Mucosa of descending colon (tissue), 3 donors: Measurements from ENCODE around the gene MS4A4E. TPM values are rescaled to one million over a fixed set of nuclear protein-coding genes. Genes with fewer than 3 reads are reported as not detected.
"Not testable (repeated sequence)": the region's sequence is repeated elsewhere in the genome, so short reads cannot be mapped to it uniquely, and the experiment has no call there.

Experiments
- ATAC-seq: fragments of 200-7000 bp; cut with Tn5 transposase; one replicate; pipeline ENCODE4 v1.9.1; 2020; ENCODE audit warnings: mild to moderate bottlenecking, moderate library complexity
- DNase-seq, 3 donors: peaks; one replicate each; pipeline ENCODE4 v3.0.0-alpha.2; 2020
- H3K36me3 ChIP-seq: fragments of 200-600 bp; one replicate; pipeline ENCODE4 v1.8.0; 2021; ENCODE audit warnings: low read depth, mild to moderate bottlenecking
- H3K4me1 ChIP-seq: fragments of 200-600 bp; one replicate; pipeline ENCODE4 v1.8.0; 2021; ENCODE audit warnings: low read depth, mild to moderate bottlenecking
- H3K4me3 ChIP-seq: fragments of 200-600 bp; one replicate; pipeline ENCODE4 v1.8.0; 2021; ENCODE audit warnings: mild to moderate bottlenecking
- H3K9me3 ChIP-seq: fragments of 200-600 bp; one replicate; pipeline ENCODE4 v1.8.0; 2021; ENCODE audit warnings: mild to moderate bottlenecking
- CTCF ChIP-seq: fragments of 200-600 bp; IDR thresholded peaks from one replicate; pipeline ENCODE4 v1.8.0; 2022; ENCODE audit warnings: antibody characterized with exemption, mild to moderate bottlenecking
- intact Hi-C, 2 donors: fragments of 100-400 bp; cut with DNase I in 1 of 2; cut with micrococcal nuclease in 1 of 2; formaldehyde crosslinking; loops; one replicate each; pipeline versions ENCODE4 v1.11.0 to v1.11.1; 2022; cut with DNase I, micrococcal nuclease
- total RNA-seq, 3 donors: library from RNA; stranded (reverse); fragmentation: NEBNext Ultra II Directional in 2 of 3; extraction: Animal tissue kit (Norgen Biotek cat#: 25700) in 2 of 3; gene quantifications; one replicate each; pipeline versions ENCODE4 v1.2.1 to v1.2.4, GENCODE V29; 2021 to 2023
- donor health status: DM: no; HTN: no; CAD: no; lungs with moderate emphysema.
- donor health status: DM: no; HTN: no; CAD: no.
- donor health status: DM: no; HTN: yes; CAD: no.

The MS4A4E gene
- total RNA-seq, 3 donors from 2014 or later = 1.3 to 6.6 (median 1.7) TPM

DNA sequence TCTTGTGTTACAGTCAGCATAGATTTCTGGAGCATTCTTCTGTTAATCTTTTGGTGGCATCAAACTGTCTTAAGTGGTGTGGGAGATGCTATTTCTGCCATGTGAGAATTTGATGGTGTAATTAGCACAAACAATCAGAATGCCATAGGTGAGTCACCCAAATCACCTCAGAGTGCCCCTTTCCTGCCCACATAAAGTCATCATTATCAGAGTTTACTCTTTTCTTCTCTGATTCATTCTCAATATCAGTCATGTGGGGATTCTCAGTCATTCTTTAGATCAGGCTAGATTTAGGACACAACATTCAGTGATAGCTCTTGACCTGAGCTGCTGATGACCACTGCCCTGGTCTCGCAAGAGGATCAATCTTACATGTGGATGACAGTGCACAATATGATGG is 36.3 kb downstream of the MS4A4E start:
- peaks cover 5% of the 10 kb centered on the region for H3K9me3 ChIP-seq
- TF ChIP-seq CTCF = no peak
- no peaks in the 10 kb centered on the region for H3K4me1 ChIP-seq
- H3K4me3 ChIP-seq = no peak overlapping the region
- DNase-seq (no peak), ATAC-seq (no peak)
- intact Hi-C loops = no loop called here
- no peaks in the 10 kb centered on the region for H3K36me3 ChIP-seq

- intact Hi-C loops = no loop called here
- no peak for ATAC-seq
- no peaks in the 10 kb centered on the region for H3K4me1 ChIP-seq
- DNase-seq = no peak
- H3K4me3 ChIP-seq = no peak overlapping the region
- H3K9me3 ChIP-seq = peaks cover 5% of the 10 kb centered on the region
- no peaks in the 10 kb centered on the region for H3K36me3 ChIP-seq
- TF ChIP-seq CTCF = no peak
Observed at GRCh38 chr11:60204922-60205321, 38.0 kb downstream of the MS4A4E start.

- intact Hi-C loops, H3K4me3 ChIP-seq, H3K4me1 ChIP-seq, H3K9me3 ChIP-seq, DNase-seq, ATAC-seq, H3K36me3 ChIP-seq: not testable (repeated sequence)
Observed at GRCh38 chr11:60201334-60201733, 41.6 kb downstream of the MS4A4E start.

GRCh38 chr11:60197442-60197841 is 45.5 kb downstream of the MS4A4E start:
- no peak for TF ChIP-seq CTCF
- ATAC-seq (no peak), DNase-seq (no peak)
- Histone ChIP-seq H3K4me3 (no peak overlapping the region), H3K4me1 (no peaks in the 10 kb centered on the region), H3K9me3 (peaks cover 7% of the 10 kb centered on the region), H3K36me3 (no peaks in the 10 kb centered on the region)
- intact Hi-C loops = no loop called here

DNA sequence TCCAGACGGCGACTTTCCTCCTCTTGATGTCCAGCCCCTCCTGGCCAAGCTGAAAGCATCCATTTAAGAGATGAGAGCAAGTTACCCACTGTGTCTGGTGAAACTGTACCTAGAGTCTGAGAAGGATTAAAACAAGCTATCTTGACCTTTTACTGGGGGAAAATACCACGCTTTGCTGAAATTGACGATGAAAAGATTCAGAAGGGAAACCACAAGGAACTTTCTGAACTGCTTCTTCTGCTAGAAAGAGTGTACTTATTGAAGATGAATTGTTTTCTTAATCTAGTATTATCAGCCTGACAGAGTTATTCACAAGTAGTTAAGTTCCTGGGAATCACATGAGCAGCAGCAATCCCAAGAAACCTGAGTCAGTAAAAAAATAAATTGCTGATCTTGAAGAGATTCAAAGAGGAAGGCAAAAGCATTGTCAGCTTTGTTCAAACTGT is 47.0 kb downstream of the MS4A4E start:
- Histone ChIP-seq H3K9me3 (peaks cover 4% of the 10 kb centered on the region), H3K4me3 (no peak overlapping the region), H3K36me3 (no peaks in the 10 kb centered on the region), H3K4me1 (no peaks in the 10 kb centered on the region)
- intact Hi-C loops = no loop called here
- ATAC-seq (no peak), DNase-seq (no peak)
- TF ChIP-seq CTCF = no peak

DNA sequence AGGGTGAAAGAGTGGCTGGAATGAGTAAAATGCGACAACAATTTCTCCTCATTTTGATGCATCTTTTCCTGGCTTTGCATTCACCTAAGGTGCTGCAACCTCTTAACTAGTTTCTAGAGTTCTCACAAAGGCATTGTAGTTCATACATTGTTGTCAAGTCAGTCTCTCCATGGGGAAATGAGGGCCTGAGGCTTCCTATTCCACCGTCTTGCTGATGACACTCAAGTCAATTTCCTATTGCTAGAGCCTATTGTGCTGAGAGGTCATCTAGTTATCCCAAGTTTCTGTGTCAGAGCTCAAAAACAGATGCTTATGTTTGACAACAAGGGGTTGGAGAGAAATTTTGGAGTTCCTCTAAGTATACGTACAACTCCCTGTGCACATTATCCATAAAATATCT is 48.4 kb downstream of the MS4A4E start:
- intact Hi-C loops = no loop called here
- Histone ChIP-seq H3K4me3 (no peak overlapping the region), H3K9me3 (peaks cover 4% of the 10 kb centered on the region), H3K4me1 (no peaks in the 10 kb centered on the region), H3K36me3 (no peaks in the 10 kb centered on the region)
- TF ChIP-seq CTCF = no peak
- ATAC-seq (no peak), DNase-seq (no peak)
